Measurements from ENCODE around the gene SDCCAG8. TPM values are rescaled to one million over a fixed set of nuclear protein-coding genes. Genes with fewer than 3 reads are reported as not detected.

SDCCAG8 gene
- total RNA-seq, 1 donor from 2014 or later = 41.2 TPM

DNA sequence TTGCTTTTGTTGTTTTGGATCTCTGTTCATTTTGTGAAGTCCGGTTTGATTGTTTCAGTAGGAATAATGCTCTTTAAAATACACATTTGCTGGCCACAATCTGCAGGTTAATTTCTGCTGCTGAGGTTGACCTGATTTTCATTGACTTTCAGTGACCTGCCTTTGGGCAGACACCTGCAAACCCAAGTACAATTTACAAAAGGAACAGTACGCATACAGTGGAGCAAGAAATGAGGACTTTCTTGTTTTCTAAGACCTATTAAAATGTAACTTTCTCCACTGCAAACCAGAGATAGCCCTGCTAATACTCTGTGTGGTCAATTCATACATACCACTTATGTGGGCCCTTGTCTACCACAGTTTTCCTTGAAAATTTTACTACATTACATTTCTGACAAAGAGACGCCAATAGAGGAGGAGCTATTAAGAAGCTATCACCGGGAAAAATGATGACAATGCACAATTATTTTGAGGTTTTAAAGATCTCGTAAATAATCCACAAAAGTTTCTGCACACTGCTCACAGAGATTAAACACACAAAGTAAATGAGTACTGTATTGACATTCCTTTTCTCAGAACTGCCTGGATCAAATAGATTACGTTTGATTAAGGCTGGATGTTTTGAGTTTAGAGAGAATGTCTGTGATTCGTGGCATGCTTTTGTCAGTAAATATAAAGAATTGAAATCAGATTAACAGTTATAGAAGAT, 141.9 kb downstream of the SDCCAG8 start:
- H3K9me3 Mint-ChIP-seq = no peaks in the 10 kb centered on the region
- CTCF ChIA-PET = no interaction called here
- no peak overlapping the region for H3K27ac Mint-ChIP-seq
- DNase-seq (no peak), ATAC-seq (ENCODE audit: low read depth) (no peak)
- POLR2A ChIA-PET = no interaction called here
- intact Hi-C loops (cut with micrococcal nuclease) = no loop called here
- H3K27me3 Mint-ChIP-seq = no peaks in the 10 kb centered on the region
- TF ChIP-seq, protein P1, sequence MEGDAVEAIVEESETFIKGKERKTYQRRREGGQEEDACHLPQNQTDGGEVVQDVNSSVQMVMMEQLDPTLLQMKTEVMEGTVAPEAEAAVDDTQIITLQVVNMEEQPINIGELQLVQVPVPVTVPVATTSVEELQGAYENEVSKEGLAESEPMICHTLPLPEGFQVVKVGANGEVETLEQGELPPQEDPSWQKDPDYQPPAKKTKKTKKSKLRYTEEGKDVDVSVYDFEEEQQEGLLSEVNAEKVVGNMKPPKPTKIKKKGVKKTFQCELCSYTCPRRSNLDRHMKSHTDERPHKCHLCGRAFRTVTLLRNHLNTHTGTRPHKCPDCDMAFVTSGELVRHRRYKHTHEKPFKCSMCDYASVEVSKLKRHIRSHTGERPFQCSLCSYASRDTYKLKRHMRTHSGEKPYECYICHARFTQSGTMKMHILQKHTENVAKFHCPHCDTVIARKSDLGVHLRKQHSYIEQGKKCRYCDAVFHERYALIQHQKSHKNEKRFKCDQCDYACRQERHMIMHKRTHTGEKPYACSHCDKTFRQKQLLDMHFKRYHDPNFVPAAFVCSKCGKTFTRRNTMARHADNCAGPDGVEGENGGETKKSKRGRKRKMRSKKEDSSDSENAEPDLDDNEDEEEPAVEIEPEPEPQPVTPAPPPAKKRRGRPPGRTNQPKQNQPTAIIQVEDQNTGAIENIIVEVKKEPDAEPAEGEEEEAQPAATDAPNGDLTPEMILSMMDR (IDR thresholded peaks at IDR 0.05) = no peak
- peaks cover 17% of the 10 kb centered on the region for H3K36me3 Mint-ChIP-seq (ENCODE audit: low read depth)
- no peaks in the 10 kb centered on the region for H3K4me1 Mint-ChIP-seq
- no peak overlapping the region for H3K4me3 Mint-ChIP-seq

DNA sequence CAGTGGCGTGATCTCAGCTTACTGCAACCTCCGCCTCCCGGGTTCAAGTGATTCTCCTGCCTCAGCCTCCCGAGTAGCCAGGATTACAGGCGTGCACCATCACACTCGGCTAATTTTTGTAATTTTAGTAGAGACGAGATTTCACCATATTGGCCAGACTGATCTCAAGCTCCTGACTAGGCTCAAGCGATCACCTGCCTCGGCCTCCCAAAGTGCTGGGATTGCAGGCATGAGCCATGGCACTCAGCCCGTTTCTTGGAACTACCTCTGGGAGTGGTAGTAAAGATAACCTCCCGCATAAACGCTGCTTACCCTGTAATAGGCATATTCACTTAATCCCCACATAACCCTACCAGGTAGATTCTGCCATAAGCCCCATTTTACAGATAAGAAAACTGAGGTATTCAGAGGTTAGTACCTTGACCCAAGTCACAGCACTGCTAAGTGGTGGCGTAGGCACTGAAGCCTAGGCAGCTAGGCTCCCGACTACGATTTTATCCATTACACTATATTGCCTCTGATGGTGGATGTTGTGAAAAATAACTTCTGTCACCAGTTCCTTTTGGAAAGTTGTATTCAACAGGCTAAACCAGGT, 143.8 kb downstream of the SDCCAG8 start:
- Mint-ChIP-seq H3K4me1 (no peaks in the 10 kb centered on the region), H3K36me3 (ENCODE audit: low read depth) (peaks cover 24% of the 10 kb centered on the region), H3K27me3 (no peaks in the 10 kb centered on the region), H3K4me3 (no peak overlapping the region), H3K27ac (no peak overlapping the region), H3K9me3 (no peaks in the 10 kb centered on the region)
- DNase-seq (no peak), ATAC-seq (ENCODE audit: low read depth) (no peak)
- intact Hi-C loops (cut with micrococcal nuclease) = no loop called here
- ChIA-PET CTCF (no interaction called here), POLR2A (no interaction called here)
- TF ChIP-seq, protein P1 (IDR thresholded peaks at IDR 0.05) = no peak

DNA sequence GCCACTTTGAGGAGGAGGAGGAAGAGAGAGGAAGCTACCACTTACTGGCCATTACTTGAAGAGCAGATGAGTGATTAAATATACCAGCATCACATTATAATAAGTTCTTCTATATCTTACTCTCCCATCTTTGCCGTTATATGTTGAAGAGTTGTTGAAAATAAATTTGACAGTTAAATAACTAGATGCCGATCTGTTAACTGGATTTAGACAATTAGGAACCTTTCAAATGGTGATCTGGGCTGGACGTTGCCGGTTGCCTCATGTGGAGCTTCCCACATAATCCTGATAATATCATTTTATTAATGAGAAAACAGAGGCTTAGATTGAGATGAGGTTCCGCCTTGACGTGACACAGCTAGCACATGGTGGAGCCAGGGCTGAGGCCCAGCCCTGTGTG, 147.0 kb downstream of the SDCCAG8 start:
- Mint-ChIP-seq H3K9me3 (no peaks in the 10 kb centered on the region), H3K36me3 (ENCODE audit: low read depth) (peaks cover 24% of the 10 kb centered on the region), H3K4me1 (no peaks in the 10 kb centered on the region), H3K27me3 (no peaks in the 10 kb centered on the region), H3K27ac (no peak overlapping the region), H3K4me3 (no peak overlapping the region)
- CTCF ChIA-PET = interaction anchor here (1.0 kb wide), 1 partner anchor 346 kb away, joined by 3 read pairs; no protein-coding TSS in a partner anchor
- POLR2A ChIA-PET = no interaction called here
- intact Hi-C loops (cut with micrococcal nuclease) = no loop called here
- no peak for DNase-seq
- no peak for ATAC-seq (ENCODE audit: low read depth)
- TF ChIP-seq, protein P1 (IDR thresholded peaks at IDR 0.05) = no peak

DNA sequence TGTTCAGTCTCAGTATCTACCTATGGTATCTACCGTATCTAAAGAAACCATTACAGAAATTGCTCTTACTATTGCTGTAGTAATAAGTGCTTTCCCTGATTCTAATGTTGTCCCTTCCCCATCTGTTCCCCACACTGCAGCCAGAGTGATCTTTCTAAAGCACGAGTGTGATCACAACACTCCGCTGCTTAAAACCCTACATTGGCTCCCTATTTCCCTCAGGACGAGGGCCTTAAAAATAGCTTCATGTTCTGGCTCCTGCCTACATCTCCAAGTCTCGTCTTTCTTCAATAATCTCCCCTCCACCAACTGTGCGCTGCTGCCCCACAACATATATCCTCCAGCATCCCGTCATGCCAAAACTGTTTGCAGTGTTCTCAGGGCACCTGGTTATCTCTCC, 150.6 kb downstream of the SDCCAG8 start:
- POLR2A ChIA-PET = no interaction called here
- DNase-seq (no peak), ATAC-seq (ENCODE audit: low read depth) (no peak)
- CTCF ChIA-PET = no interaction called here
- H3K27me3 Mint-ChIP-seq = no peaks in the 10 kb centered on the region
- intact Hi-C loops (cut with micrococcal nuclease) = no loop called here
- peaks cover 23% of the 10 kb centered on the region for H3K36me3 Mint-ChIP-seq (ENCODE audit: low read depth)
- H3K4me3 Mint-ChIP-seq = no peak overlapping the region
- H3K27ac Mint-ChIP-seq = no peak overlapping the region
- no peaks in the 10 kb centered on the region for H3K9me3 Mint-ChIP-seq
- TF ChIP-seq, protein P1 (IDR thresholded peaks at IDR 0.05) = no peak
- no peaks in the 10 kb centered on the region for H3K4me1 Mint-ChIP-seq

DNA sequence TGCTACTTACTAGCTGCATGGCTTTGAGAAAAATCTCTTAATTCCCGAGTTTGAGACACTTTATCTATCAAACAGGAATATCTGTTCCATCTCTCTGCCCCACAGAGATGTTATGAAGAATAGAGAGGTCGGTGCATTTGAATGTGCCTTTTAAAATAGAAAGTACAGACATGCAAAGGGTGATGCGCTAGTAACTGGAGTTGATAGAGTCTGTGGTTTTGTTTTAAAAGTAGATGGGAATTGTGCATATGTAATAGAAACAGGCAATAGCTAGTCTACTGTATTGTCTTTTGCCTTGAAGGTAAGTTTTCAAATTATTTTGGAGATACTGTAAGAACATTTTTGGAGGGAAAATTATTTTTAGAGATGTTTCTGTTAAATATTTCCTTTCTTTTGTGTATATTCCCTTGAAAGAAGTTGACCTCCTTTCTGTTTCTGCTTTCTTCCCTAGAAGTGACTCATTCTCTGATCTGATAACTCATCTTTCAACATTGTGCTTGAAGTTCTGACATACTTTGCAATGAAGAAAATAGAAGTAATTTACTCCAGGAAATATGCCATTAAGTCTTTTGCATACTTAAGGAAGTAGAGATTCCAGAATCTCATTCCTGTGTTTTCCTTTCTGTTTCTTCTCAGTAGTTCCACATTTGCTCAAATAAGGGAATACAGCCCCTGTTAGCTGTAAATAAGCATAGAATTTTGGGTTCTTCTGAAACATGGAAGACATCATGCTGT, 151.6 kb downstream of the SDCCAG8 start:
- no peak overlapping the region for H3K4me3 Mint-ChIP-seq
- ChIA-PET CTCF (no interaction called here), POLR2A (no interaction called here)
- ATAC-seq (ENCODE audit: low read depth) (no peak), DNase-seq (no peak)
- H3K27ac Mint-ChIP-seq = no peak overlapping the region
- intact Hi-C loops (cut with micrococcal nuclease) = no loop called here
- no peaks in the 10 kb centered on the region for H3K4me1 Mint-ChIP-seq
- no peaks in the 10 kb centered on the region for H3K27me3 Mint-ChIP-seq
- H3K36me3 Mint-ChIP-seq (ENCODE audit: low read depth) = peaks cover 19% of the 10 kb centered on the region
- TF ChIP-seq, protein P1 (IDR thresholded peaks at IDR 0.05) = no peak
- H3K9me3 Mint-ChIP-seq = no peaks in the 10 kb centered on the region

Measured in activated B cell treated with CpG ODN at 0.5 μM for 24 hours (primary cell).